Measurements from ENCODE around the gene TIGAR. TPM values are rescaled to one million over a fixed set of nuclear protein-coding genes. Genes with fewer than 3 reads are reported as not detected.

The TIGAR gene
- total and polyA plus RNA-seq, 11 donors, result 3.6 to 16.4 (median 11.3) TPM

GRCh38 chr12:4322726-4323125, 1.7 kb downstream of the TIGAR start:
- ATAC-seq (no peak), DNase-seq (no peak)
- H3K9me3 ChIP-seq, result no peaks in the 10 kb centered on the region
- peaks cover 4 to 52% (median 16%) of the 10 kb centered on the region in 12 donors for H3K4me1 ChIP-seq
- WGBS, 4 donors, result 78 to 83% (median 81%) methylated on average over 5 of the region's 5 CpGs
- TF ChIP-seq CTCF (IDR thresholded peaks at IDR 0.05), result no peak
- H3K27ac ChIP-seq, result no peak overlapping the region
- H3K4me3 ChIP-seq, result peak overlapping the region in 2 of 12 donors; percentile 91 to 97
- peaks cover 0 to 6% (median 0%) of the 10 kb centered on the region in 9 donors for H3K36me3 ChIP-seq
- intact Hi-C loops (cut with DNase I), result loop anchor here in 1 of 10 donors (5.0 kb wide), 1 partner anchor 45 kb away; no protein-coding TSS in a partner anchor
- H3K27me3 ChIP-seq, result no peaks in the 10 kb centered on the region

- 78 to 84% (median 82%) methylated on average over 4 of the region's 4 CpGs for WGBS, 4 donors
- TF ChIP-seq CTCF (IDR thresholded peaks at IDR 0.05) (no peak), POLR2A (IDR thresholded peaks at IDR 0.05) (no peak)
- Histone ChIP-seq H3K36me3 (peaks cover 0 to 6% (median 0%) of the 10 kb centered on the region in 9 donors), H3K4me1 (peaks cover 4 to 52% (median 16%) of the 10 kb centered on the region in 12 donors), H3K27me3 (no peaks in the 10 kb centered on the region), H3K9me3 (no peaks in the 10 kb centered on the region), H3K27ac (peak overlapping the region in 1 of 12 donors; percentile 38), H3K4me3 (no peak overlapping the region)
- intact Hi-C loops (cut with DNase I), result loop anchor here in 1 of 10 donors (5.0 kb wide), 1 partner anchor 46 kb away; no protein-coding TSS in a partner anchor
- DNase-seq, result no peak
- no peak for ATAC-seq
These were observed 2.4 kb downstream of the TIGAR start for GRCh38 chr12:4323396-4323795.

- Histone ChIP-seq H3K4me3 (no peak overlapping the region), H3K9me3 (no peaks in the 10 kb centered on the region), H3K4me1 (peaks cover 4 to 52% (median 16%) of the 10 kb centered on the region in 12 donors), H3K27ac (no peak overlapping the region), H3K27me3 (no peaks in the 10 kb centered on the region), H3K36me3 (peaks cover 0 to 7% (median 0%) of the 10 kb centered on the region in 9 donors)
- ATAC-seq (no peak), DNase-seq (peak in 1 of 5 donors; percentile 63)
- intact Hi-C loops (cut with DNase I), result loop anchor here in 1 of 10 donors (5.0 kb wide), 1 partner anchor 47 kb away; no protein-coding TSS in a partner anchor
- TF ChIP-seq CTCF (IDR thresholded peaks at IDR 0.05), result no peak
- no peak for TF ChIP-seq POLR2A (IDR thresholded peaks at IDR 0.05)
- WGBS, 4 donors, result 96 to 98% (median 98%) methylated on average over 28 of the region's 28 CpGs
These were observed 3.4 kb downstream of the TIGAR start for GRCh38 chr12:4324366-4324765.

GRCh38 chr12:4325966-4326365, 5.0 kb downstream of the TIGAR start:
- peak in 1 of 4 donors; percentile 33 for ATAC-seq
- Histone ChIP-seq H3K27me3 (no peaks in the 10 kb centered on the region), H3K27ac (peak overlapping the region in 7 of 12 donors; percentile 2 to 52 (median 40)), H3K4me1 (peaks cover 0 to 47% (median 14%) of the 10 kb centered on the region in 12 donors), H3K36me3 (peaks cover 0 to 13% (median 0%) of the 10 kb centered on the region in 9 donors), H3K4me3 (peak overlapping the region in 1 of 12 donors; percentile 3), H3K9me3 (no peaks in the 10 kb centered on the region)
- intact Hi-C loops (cut with DNase I), result no loop called here
- WGBS, 4 donors, result 48 to 63% (median 50%) methylated on average over 3 of the region's 3 CpGs
- TF ChIP-seq CTCF (IDR thresholded peaks at IDR 0.05), result no peak
- no peak for DNase-seq
